K562 (cell line): ENCODE measurements around the gene GANAB. TPM values are rescaled to one million over a fixed set of nuclear protein-coding genes. Genes with fewer than 3 reads are reported as not detected.
A peak's percentile ranks its signal among the peaks of the same experiment; 100 is the strongest.

Experiments used
- ATAC-seq: fragments of 200-7000 bp; cut with Tn5 transposase; 3 replicates; pipeline ENCODE4 v1.9.1; 2020; ENCODE audit warnings: moderate library complexity
- BruUV-seq: library from RNA; stranded (reverse); fragments of 400-500 nt; replicated peaks from 2 replicates; lab custom pipeline; 2021; lab: Mats Ljungman, UMichigan
- CTCF ChIA-PET: fragments of 300-600 bp; formaldehyde crosslinking; extraction: SDS; loops from one replicate; lab custom pipeline; 2021; ENCODE audit warnings: low intra/inter-chr PET ratio; lab: Yijun Ruan, JAX
- POLR2A ChIA-PET: fragments of 300-600, 350-650 bp; sonication (Branson Sonifier 250); formaldehyde crosslinking; extraction: SDS; loops from one replicate; lab custom pipeline; 2021; ENCODE audit warnings: antibody characterized with exemption, inconsistent platforms; lab: Yijun Ruan, JAX
- DNase-seq, 4 experiments: peaks; one replicate each; pipeline versions ENCODE4 v3.0.0 to v3.0.0-alpha.2; 2011 to 2018; ENCODE audit warnings: low spot score in 3 of 4, mixed read lengths in 3 of 4; ENCODE audit errors: extremely low read depth in 1 of 4
- FAIRE-seq: peaks from 2 replicates; lab custom pipeline; 2011; peaks lifted over from hg19 to GRCh38; lab: Jason Lieb, UNC
- H2AFZ ChIP-seq: 2 replicates; pipeline ENCODE4 v1.6.0; 2011; ENCODE audit warnings: low read depth, low read length, control low read depth, inconsistent platforms
- H3K27ac ChIP-seq: fragments of 200-600 bp; 3 replicates; pipeline ENCODE4 v1.8.0; 2011; ENCODE audit warnings: low read depth, mild to moderate bottlenecking, control low read depth, inconsistent platforms, low read length, moderate library complexity, mixed read lengths; ENCODE audit errors: extremely low read depth
- H3K27me3 ChIP-seq, 2 experiments: fragments of 300-600 bp in 1 of 2; 2 replicates in 1 of 2; 3 replicates in 1 of 2; pipeline versions ENCODE4 v1.6.0 to v1.8.0; 2011; ENCODE audit warnings: inconsistent platforms in 2 of 2, low read length in 2 of 2, mild to moderate bottlenecking in 1 of 2, mixed read lengths in 1 of 2, moderate library complexity in 1 of 2; ENCODE audit not compliant: control insufficient read depth in 2 of 2, insufficient read depth in 2 of 2
- H3K36me3 ChIP-seq: fragments of 300-600 bp; 3 replicates; pipeline ENCODE4 v1.8.0; 2011; ENCODE audit warnings: mild to moderate bottlenecking, low read length, inconsistent platforms; ENCODE audit not compliant: control insufficient read depth, insufficient read depth
- H3K4me1 ChIP-seq, 2 experiments: fragments of 200-600 bp in 1 of 2; replicated peaks in 1 of 2; 2 replicates in 1 of 2; 3 replicates in 1 of 2; pipeline versions ENCODE4 v1.5.1 to v1.8.0; 2011; ENCODE audit warnings: inconsistent platforms in 2 of 2, low read length in 2 of 2, mild to moderate bottlenecking in 1 of 2, mixed read lengths in 1 of 2, moderate library complexity in 1 of 2; ENCODE audit not compliant: control insufficient read depth in 2 of 2, insufficient read depth in 2 of 2
- H3K4me2 ChIP-seq: 2 replicates; pipeline ENCODE4 v1.6.1; 2011; ENCODE audit warnings: low read length, control low read depth, inconsistent platforms, mixed read lengths; ENCODE audit not compliant: insufficient read depth
- H3K4me3 ChIP-seq: fragments of 200-600 bp; sonication (generic), shearing (Covaris generic); 2 replicates; pipeline ENCODE4 v1.5.1; 2016; ENCODE audit warnings: control low read depth, inconsistent platforms
- H3K79me2 ChIP-seq: fragments of 200-600 bp; 3 replicates; pipeline ENCODE4 v1.8.0; 2011; ENCODE audit warnings: low read length, inconsistent platforms; ENCODE audit not compliant: control insufficient read depth, insufficient read depth
- H3K9ac ChIP-seq, 2 experiments: 2 replicates each; pipeline versions ENCODE4 v1.6.0 to v1.6.1; 2011; ENCODE audit warnings: low read depth in 2 of 2, low read length in 2 of 2, control low read depth in 1 of 2, inconsistent platforms in 1 of 2, mild to moderate bottlenecking in 1 of 2, mixed read lengths in 1 of 2; ENCODE audit not compliant: insufficient read depth in 1 of 2
- H3K9me1 ChIP-seq: one replicate; pipeline ENCODE4 v1.6.0; 2011; ENCODE audit warnings: inconsistent platforms, mild to moderate bottlenecking, low read length, moderate library complexity; ENCODE audit not compliant: control insufficient read depth, insufficient read depth
- H3K9me3 ChIP-seq: replicated peaks from 2 replicates; pipeline ENCODE4 v1.5.1; 2011; ENCODE audit warnings: low read depth, low read length, inconsistent platforms; ENCODE audit not compliant: control insufficient read depth, insufficient read depth
- H4K20me1 ChIP-seq: replicated peaks from 2 replicates; pipeline ENCODE4 v1.6.1; 2011; ENCODE audit warnings: low read length, inconsistent platforms, mixed read lengths; ENCODE audit not compliant: control insufficient read depth, insufficient read depth
- BHLHE40 ChIP-seq: IDR thresholded peaks from 2 replicates; pipeline ENCODE4 v1.6.1; 2011; ENCODE audit warnings: low read length, improper control_type of control experiment
- CC2D1A ChIP-seq: fragments of 450-650 bp; IDR thresholded peaks from 2 replicates; pipeline ENCODE4 v1.6.1; 2017; ENCODE audit warnings: mild to moderate bottlenecking
- CREBBP ChIP-seq: IDR thresholded peaks from one replicate; pipeline ENCODE4 v1.6.1; 2012; ENCODE audit warnings: low read depth, mild to moderate bottlenecking, control low read depth, inconsistent platforms, low read length
- EGR1 ChIP-seq: fragments of 450-650 bp; conservative IDR thresholded peaks from 2 replicates; pipeline ENCODE4 v1.6.1; 2017; ENCODE audit warnings: mild to moderate bottlenecking
- KAT7 ChIP-seq: sonication (generic); formaldehyde crosslinking; IDR thresholded peaks from 2 replicates; pipeline ENCODE4 v1.8.0; 2022; ENCODE audit warnings: missing genetic modification reagents, mild to moderate bottlenecking, borderline replicate concordance
- MITF ChIP-seq: IDR thresholded peaks from 2 replicates; pipeline ENCODE4 v1.6.1; 2014; ENCODE audit warnings: antibody characterized with exemption
- NR2C2 ChIP-seq, 2 experiments: fragments of 200-800 bp in 1 of 2; sonication (Bioruptor generic) in 1 of 2; sonication (generic) in 1 of 2; formaldehyde crosslinking in 1 of 2; IDR thresholded peaks; 2 replicates each; pipeline versions ENCODE4 v1.6.1 to v1.8.0; 2016 to 2022; ENCODE audit warnings: mild to moderate bottlenecking in 1 of 2, missing compliant biosample characterization in 1 of 2, missing genetic modification characterization in 1 of 2, missing genetic modification reagents in 1 of 2
- NR3C1 ChIP-seq: sonication (generic); formaldehyde crosslinking; IDR thresholded peaks from 2 replicates; pipeline ENCODE4 v1.8.1; 2022; ENCODE audit warnings: missing genetic modification reagents
- SETDB1 ChIP-seq: IDR thresholded peaks from one replicate; pipeline ENCODE4 v1.6.1; 2012; ENCODE audit warnings: low read length, control low read depth, inconsistent platforms
- SIN3B ChIP-seq: fragments of 450-650 bp; IDR thresholded peaks from 2 replicates; pipeline ENCODE4 v1.6.1; 2017; ENCODE audit warnings: low read depth, mild to moderate bottlenecking, moderate library complexity
- TAL1 ChIP-seq: fragments of 450-650 bp; IDR thresholded peaks from 2 replicates; pipeline ENCODE4 v1.6.1; 2016; ENCODE audit warnings: mild to moderate bottlenecking
- TEAD4 ChIP-seq, 2 experiments: sonication (generic) in 1 of 2; formaldehyde crosslinking in 1 of 2; IDR thresholded peaks; 2 replicates each; pipeline versions ENCODE4 v1.6.1 to v1.8.0; 2012 to 2022; ENCODE audit warnings: borderline replicate concordance in 1 of 2, inconsistent platforms in 1 of 2, low read length in 1 of 2, mild to moderate bottlenecking in 1 of 2, missing genetic modification reagents in 1 of 2
- ZNF589 ChIP-seq: fragments of 200-800 bp; sonication (Bioruptor generic); IDR thresholded peaks from 2 replicates; pipeline ENCODE4 v1.6.1; 2016; ENCODE audit warnings: low read depth, missing genetic modification characterization, missing compliant biosample characterization
- WGBS: fragments of 100-300 bp; shearing (Covaris generic); methylation state at CpG from one replicate; pipeline ENCODE4 v1.1.6; 2016; ENCODE audit warnings: low coverage, mixed read lengths; ENCODE audit not compliant: insufficient coverage; ENCODE audit errors: missing lambda C conversion rate; 5-methylcytosine and 5-hydroxymethylcytosine counted together
- in situ Hi-C: fragments of 300-500 bp; cut with MboI; formaldehyde crosslinking; loops from 4 replicates; pipeline ENCODE4 v1.15.0; 2018; ENCODE audit warnings: inconsistent platforms, mixed read lengths
- intact Hi-C: fragments of 100-400 bp; cut with micrococcal nuclease; formaldehyde crosslinking; loops from 2 replicates; pipeline ENCODE4 v1.14.2; 2022
- polyA plus RNA-seq, 8 experiments: library from polyadenylated mRNA; depleted of rRNA in 4 of 8; stranded (reverse) in 5 of 8; unstranded in 3 of 8; fragments of >200 nt; fragmentation: Nextera tagmentation in 2 of 8; fragmentation: Illumina TruSeq in 1 of 8; extraction: Ambion mirVana in 2 of 8; extraction: Trizol in 1 of 8; gene quantifications; 2 replicates each; pipeline versions ENCODE4 v1.2.1 to v1.2.3, GENCODE V29; 2011 to 2014; ENCODE audit warnings: inconsistent platforms in 1 of 8, missing spikeins in 1 of 8
- total RNA-seq, 7 experiments: library from RNA; depleted of rRNA in 6 of 7; stranded (reverse); fragments of >200 nt in 6 of 7; fragmentation: Illumina TruSeq in 2 of 7; extraction: Trizol in 2 of 7; gene quantifications; 2 replicates each; pipeline versions ENCODE4 v1.2.1 to v1.2.3, GENCODE V29; 2011 to 2021; ENCODE audit warnings: low replicate concordance in 1 of 7

Gene GANAB
- total and polyA plus RNA-seq, 9 of the 15 experiments (the other 6 are each of a cell fraction or from before 2014, with no cell fraction given), result 6.5 to 284 (median 161) TPM

GRCh38 chr11:62665075-62665598, 18.7 kb upstream of the GANAB start, which contains the start of the genes C11orf98 and CSKMT (continued):
- TF ChIP-seq BHLHE40 (no peak; the same call in 1 of the 2 replicates), SETDB1 (no peak), NR3C1 (CRISPR knock-in tag) (no peak), KAT7 (CRISPR knock-in tag) (no peak)

GRCh38 chr11:62664405-62665074, 18.1 kb upstream of the GANAB start:
- Histone ChIP-seq H3K9ac (peak overlapping the region; percentile 85 to 100), H3K79me2 (peaks cover 69% of the 10 kb centered on the region), H3K9me1 (no peaks in the 10 kb centered on the region), H3K4me3 (peak overlapping the region; percentile 73), H4K20me1 (peaks cover 7% of the 10 kb centered on the region; the same call in 1 of the 2 replicates), H3K27me3 (no peaks in the 10 kb centered on the region), H2AFZ (peak overlapping the region; percentile 77), H3K9me3 (no peaks in the 10 kb centered on the region), H3K36me3 (peaks cover 48% of the 10 kb centered on the region), H3K4me2 (peak overlapping the region; percentile 97), H3K4me1 (peaks cover 15 to 39% of the 10 kb centered on the region in 2 experiments; a peak in 4 of 5 replicates), H3K27ac (peak overlapping the region; percentile 80)
- in situ Hi-C loops (no loop called here), intact Hi-C loops (loop anchor here (2.0 to 5.0 kb wide), 2 partner anchors 18 to 178 kb away; partner anchors contain the start of gene GANAB)
- FAIRE-seq (no peak), ATAC-seq (peak; percentile 44), DNase-seq (peak in 3 of 4 experiments; percentile 12 to 67 (median 53))
- ChIA-PET CTCF (no interaction called here), POLR2A (interaction anchor here (0.6 to 8.8 kb wide), 57 partner anchors 8 to 1041 kb away, joined by 3 to 161 read pairs (median 5); partner anchors contain the start of genes B3GAT3, EEF1G, EML3 and GANAB)
- TSS peak; percentile 62 for BruUV-seq
- under 1% methylated on average over 31 of the region's 36 CpGs for WGBS
- TF ChIP-seq TEAD4 (IDR thresholded peaks at IDR 0.05; ENCODE audit: low read length), result 0 out of 2 replicates have a peak, but pooled peaks have one; percentile 6
- no peak for TF ChIP-seq TEAD4 (CRISPR knock-in tag; IDR thresholded peaks at IDR 0.05; ENCODE audit: borderline replicate concordance)
- 0 out of 2 replicates have a peak, but pooled peaks have one; percentile 37 for TF ChIP-seq MITF
- TF ChIP-seq CREBBP, result no peak
- no peak for TF ChIP-seq TAL1
- TF ChIP-seq ZNF589, result 0 out of 2 replicates have a peak, but pooled peaks have one; percentile 16
- TF ChIP-seq EGR1, result peak; percentile 67
- TF ChIP-seq NR2C2 (CRISPR knock-in tag; IDR thresholded peaks at IDR 0.05), result 0 out of 2 replicates have a peak, but pooled peaks have one; percentile 18
- no peak for TF ChIP-seq NR2C2 (tag; IDR thresholded peaks at IDR 0.05)
- 0 out of 2 replicates have a peak, but pooled peaks have one; percentile 47 for TF ChIP-seq SIN3B
- peak; percentile 9; the same call in 1 of the 2 replicates for TF ChIP-seq CC2D1A
